ENCODE measurements around the gene ECSIT. TPM values are rescaled to one million over a fixed set of nuclear protein-coding genes. Genes with fewer than 3 reads are reported as not detected.

ECSIT gene
- polyA plus RNA-seq, 1 donor (not counting 4 experiments of a cell fraction or from before 2014, with no cell fraction given), result 16.0 TPM

DNA sequence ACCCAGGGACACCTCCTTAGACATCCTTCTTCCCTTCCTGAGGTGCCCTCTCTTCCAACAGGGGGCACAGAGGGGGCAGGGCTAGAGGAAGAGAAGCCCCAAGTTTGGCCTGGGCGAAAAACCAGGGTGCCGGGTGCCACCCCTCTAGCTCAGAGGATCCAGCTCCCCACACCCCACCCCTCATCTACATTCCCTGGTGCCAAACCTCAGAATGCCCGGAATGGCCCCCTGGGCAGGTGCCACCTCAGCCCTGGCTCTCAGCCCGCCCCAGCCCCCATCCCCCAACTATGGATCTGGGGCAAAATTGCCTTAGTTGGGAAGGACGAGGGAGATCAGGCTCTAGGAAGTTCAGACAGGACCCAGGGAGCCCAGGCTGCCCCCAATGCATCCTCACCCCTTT, 11.7 kb upstream of the ECSIT start:
- FAIRE-seq, result no peak
- no peak overlapping the region for H3K9ac ChIP-seq (ENCODE audit: control insufficient read depth, extremely low read depth, insufficient read depth, low read length)
- peaks cover 12% of the 10 kb centered on the region for H3K27me3 ChIP-seq (ENCODE audit: control insufficient read depth, extremely low read depth, insufficient read depth, low read length)
- no peaks in the 10 kb centered on the region for H3K36me3 ChIP-seq (ENCODE audit: control insufficient read depth in 2 of 2, extremely low read depth in 1 of 2, insufficient read depth in 2 of 2, low read length in 2 of 2)
- H3K9me1 ChIP-seq (ENCODE audit: control insufficient read depth, extremely low read depth, insufficient read depth, low read length), result no peaks in the 10 kb centered on the region
- no peak overlapping the region for H3K27ac ChIP-seq (ENCODE audit: control insufficient read depth, insufficient read depth, low read length)
- no peak overlapping the region for H3K4me2 ChIP-seq (ENCODE audit: control insufficient read depth, extremely low read depth, insufficient read depth, low read depth, low read length)
- TF ChIP-seq EZH2 (IDR thresholded peaks at IDR 0.05; ENCODE audit: low read length), result no peak
- TF ChIP-seq, protein P1, sequence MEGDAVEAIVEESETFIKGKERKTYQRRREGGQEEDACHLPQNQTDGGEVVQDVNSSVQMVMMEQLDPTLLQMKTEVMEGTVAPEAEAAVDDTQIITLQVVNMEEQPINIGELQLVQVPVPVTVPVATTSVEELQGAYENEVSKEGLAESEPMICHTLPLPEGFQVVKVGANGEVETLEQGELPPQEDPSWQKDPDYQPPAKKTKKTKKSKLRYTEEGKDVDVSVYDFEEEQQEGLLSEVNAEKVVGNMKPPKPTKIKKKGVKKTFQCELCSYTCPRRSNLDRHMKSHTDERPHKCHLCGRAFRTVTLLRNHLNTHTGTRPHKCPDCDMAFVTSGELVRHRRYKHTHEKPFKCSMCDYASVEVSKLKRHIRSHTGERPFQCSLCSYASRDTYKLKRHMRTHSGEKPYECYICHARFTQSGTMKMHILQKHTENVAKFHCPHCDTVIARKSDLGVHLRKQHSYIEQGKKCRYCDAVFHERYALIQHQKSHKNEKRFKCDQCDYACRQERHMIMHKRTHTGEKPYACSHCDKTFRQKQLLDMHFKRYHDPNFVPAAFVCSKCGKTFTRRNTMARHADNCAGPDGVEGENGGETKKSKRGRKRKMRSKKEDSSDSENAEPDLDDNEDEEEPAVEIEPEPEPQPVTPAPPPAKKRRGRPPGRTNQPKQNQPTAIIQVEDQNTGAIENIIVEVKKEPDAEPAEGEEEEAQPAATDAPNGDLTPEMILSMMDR (optimal IDR thresholded peaks at IDR 0.05 in 1 of 3, IDR thresholded peaks at IDR 0.05 in 1 of 3, conservative IDR thresholded peaks at IDR 0.05 in 1 of 3; ENCODE audit: extremely low read depth in 1 of 3, insufficient read depth in 2 of 3, low read length in 3 of 3), result no peak
- H4K20me1 ChIP-seq (ENCODE audit: control insufficient read depth, extremely low read depth, insufficient read depth, low read length), result no peaks in the 10 kb centered on the region
- no peaks in the 10 kb centered on the region for H3K9me3 ChIP-seq (ENCODE audit: control insufficient read depth, low read depth, low read length)
- no peak overlapping the region for H3K4me3 ChIP-seq (ENCODE audit: control insufficient read depth in 2 of 3, extremely low read depth in 1 of 3, insufficient read depth in 2 of 3, low read depth in 1 of 3, low read length in 3 of 3)
- no peak overlapping the region for H2AFZ ChIP-seq (ENCODE audit: control insufficient read depth, low read length)
- H3K79me2 ChIP-seq (ENCODE audit: control insufficient read depth, insufficient read depth, low read length), result no peaks in the 10 kb centered on the region
- DNase-seq (ENCODE audit: low read depth, low spot score), result no peak
- H3K4me1 ChIP-seq (ENCODE audit: control insufficient read depth, extremely low read depth, insufficient read depth, low read length), result peaks cover 6% of the 10 kb centered on the region
- dilution Hi-C loops (cut with MboI; ENCODE audit: extremely low pct_ligation_motif_present, low sequenced_read_pairs), result no loop called here

DNA sequence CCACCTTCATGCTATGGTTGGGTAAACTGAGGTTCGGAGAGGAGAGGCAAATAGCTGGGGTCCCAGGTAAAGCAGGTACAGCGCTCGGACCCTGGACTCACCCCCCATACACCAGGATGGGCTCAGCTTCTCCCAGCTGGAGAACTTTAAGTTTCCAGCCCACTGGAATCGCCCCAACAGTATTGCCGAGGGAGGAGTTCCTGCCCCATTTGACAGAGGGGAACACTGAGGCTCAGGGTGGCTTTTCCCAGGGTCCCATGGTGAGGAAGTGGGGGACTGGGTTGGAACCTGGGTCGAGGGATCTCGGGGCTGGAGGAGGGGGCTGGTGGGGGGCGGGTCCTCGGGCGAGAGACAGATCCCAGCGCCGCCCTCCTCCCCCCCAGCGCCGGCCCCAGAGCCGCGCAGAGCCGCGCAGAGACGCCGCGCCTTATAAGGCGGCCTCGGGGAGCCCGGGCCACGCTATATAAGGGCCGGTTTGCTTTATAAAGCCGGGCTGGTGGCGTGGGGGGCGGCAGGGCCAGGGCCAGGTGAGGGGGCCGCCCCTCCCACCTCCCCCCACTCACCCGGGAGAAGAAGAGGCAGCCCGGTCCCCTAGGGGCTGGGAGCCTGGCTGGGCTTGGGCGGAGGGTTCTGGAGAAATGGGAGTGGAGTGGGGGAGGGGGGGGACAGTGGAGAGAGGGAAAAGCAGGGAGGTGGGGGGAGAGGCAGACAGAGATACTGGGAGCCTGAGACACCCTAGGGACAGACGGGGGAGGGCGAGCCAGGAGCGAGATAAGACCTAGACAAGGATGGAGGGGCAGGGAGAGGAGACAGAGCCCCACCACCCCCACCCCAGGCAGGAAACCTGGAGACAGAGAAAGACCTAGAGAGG, 10.8 kb upstream of the ECSIT start:
- no peak for TF ChIP-seq EZH2 (IDR thresholded peaks at IDR 0.05; ENCODE audit: low read length)
- TF ChIP-seq, protein P1 (optimal IDR thresholded peaks at IDR 0.05 in 1 of 3, IDR thresholded peaks at IDR 0.05 in 1 of 3, conservative IDR thresholded peaks at IDR 0.05 in 1 of 3; ENCODE audit: extremely low read depth in 1 of 3, insufficient read depth in 2 of 3, low read length in 3 of 3), result no peak
- DNase-seq (ENCODE audit: low read depth, low spot score) (no peak), FAIRE-seq (no peak)
- Histone ChIP-seq H3K9me1 (ENCODE audit: control insufficient read depth, extremely low read depth, insufficient read depth, low read length) (no peaks in the 10 kb centered on the region), H3K36me3 (ENCODE audit: control insufficient read depth in 2 of 2, extremely low read depth in 1 of 2, insufficient read depth in 2 of 2, low read length in 2 of 2) (no peaks in the 10 kb centered on the region), H3K9me3 (ENCODE audit: control insufficient read depth, low read depth, low read length) (no peaks in the 10 kb centered on the region), H3K4me1 (ENCODE audit: control insufficient read depth, extremely low read depth, insufficient read depth, low read length) (peaks cover 3% of the 10 kb centered on the region), H3K27ac (ENCODE audit: control insufficient read depth, insufficient read depth, low read length) (no peak overlapping the region), H4K20me1 (ENCODE audit: control insufficient read depth, extremely low read depth, insufficient read depth, low read length) (no peaks in the 10 kb centered on the region), H3K9ac (ENCODE audit: control insufficient read depth, extremely low read depth, insufficient read depth, low read length) (no peak overlapping the region), H2AFZ (ENCODE audit: control insufficient read depth, low read length) (no peak overlapping the region), H3K4me2 (ENCODE audit: control insufficient read depth, extremely low read depth, insufficient read depth, low read depth, low read length) (no peak overlapping the region), H3K4me3 (ENCODE audit: control insufficient read depth in 2 of 3, extremely low read depth in 1 of 3, insufficient read depth in 2 of 3, low read depth in 1 of 3, low read length in 3 of 3) (no peak overlapping the region), H3K27me3 (ENCODE audit: control insufficient read depth, extremely low read depth, insufficient read depth, low read length) (peaks cover 12% of the 10 kb centered on the region), H3K79me2 (ENCODE audit: control insufficient read depth, insufficient read depth, low read length) (no peaks in the 10 kb centered on the region)
- dilution Hi-C loops (cut with MboI; ENCODE audit: extremely low pct_ligation_motif_present, low sequenced_read_pairs), result no loop called here

All from keratinocyte (primary cell).